GM10847 (cell line): ENCODE data around the gene COQ10A.

ENCODE experiments used
- POLR2A ChIP-seq: IDR thresholded peaks from 2 replicates; pipeline ENCODE4 v1.6.1; 2011; ENCODE audit not compliant: insufficient read length; ENCODE audit errors: extremely low read depth

Gene COQ10A

GRCh38 chr12:56258820-56259183 is 7.9 kb upstream of the COQ10A start:
- no peak for TF ChIP-seq POLR2A

- TF ChIP-seq POLR2A: no peak
Observed at GRCh38 chr12:56260380-56260779, 6.4 kb upstream of the COQ10A start.

GRCh38 chr12:56260921-56261320 is 5.8 kb upstream of the COQ10A start:
- no peak for TF ChIP-seq POLR2A

- TF ChIP-seq POLR2A: no peak
Observed at GRCh38 chr12:56261503-56262232, 5.1 kb upstream of the COQ10A start.

GRCh38 chr12:56267443-56268071 is 815 bp downstream of the COQ10A start:
- TF ChIP-seq POLR2A: no peak

- TF ChIP-seq POLR2A: no peak
Observed at GRCh38 chr12:56271031-56271430, 4.3 kb downstream of the COQ10A start.

- no peak for TF ChIP-seq POLR2A
Observed at GRCh38 chr12:56274299-56274698, 7.6 kb downstream of the COQ10A start.

- TF ChIP-seq POLR2A: no peak
Observed at GRCh38 chr12:56278905-56279304, 12.2 kb downstream of the COQ10A start.

- no peak for TF ChIP-seq POLR2A
Observed at GRCh38 chr12:56280849-56281248, 14.1 kb downstream of the COQ10A start.

- TF ChIP-seq POLR2A: no peak
Observed at GRCh38 chr12:56282030-56282429, 15.3 kb downstream of the COQ10A start.

GRCh38 chr12:56282579-56282978 is 15.8 kb downstream of the COQ10A start:
- no peak for TF ChIP-seq POLR2A

- no peak for TF ChIP-seq POLR2A
Observed at GRCh38 chr12:56286044-56286830, 19.5 kb downstream of the COQ10A start.

- no peak for TF ChIP-seq POLR2A
Observed at GRCh38 chr12:56288705-56289387, 22.1 kb downstream of the COQ10A start.

- no peak for TF ChIP-seq POLR2A
Observed at GRCh38 chr12:56293795-56294194, 27.1 kb downstream of the COQ10A start.

GRCh38 chr12:56296295-56296694 is 29.6 kb downstream of the COQ10A start:
- no peak for TF ChIP-seq POLR2A
